Left ventricle myocardium superior (tissue), 1 donor: ENCODE results near the gene DCAF5. TPM values are rescaled to one million over a fixed set of nuclear protein-coding genes. Genes with fewer than 3 reads are reported as not detected.

Experiments used
- ATAC-seq: fragments of 200-7000 bp; cut with Tn5 transposase; one replicate; pipeline ENCODE4 v1.9.1; 2020; ENCODE audit warnings: mild to moderate bottlenecking, moderate library complexity
- DNase-seq: peaks from one replicate; pipeline ENCODE4 v3.0.0-alpha.2; 2020
- intact Hi-C: fragments of 100-400 bp; cut with micrococcal nuclease; formaldehyde crosslinking; loops from one replicate; pipeline ENCODE4 v1.11.0; 2022
- total RNA-seq: library from RNA; stranded (reverse); fragmentation: NEBNext Ultra II Directional; extraction: Animal tissue kit (Norgen Biotek cat#: 25700); gene quantifications from one replicate; pipeline ENCODE4 v1.2.1, GENCODE V29; 2021
- donor health status: DM: no; HTN: yes; CAD: no; lungs with severe emphysema.

DCAF5 gene
- total RNA-seq, 1 donor from 2014 or later, result 62.6 TPM

GRCh38 chr14:69108358-69108757 is 44.6 kb downstream of the DCAF5 start:
- ATAC-seq, result no peak
- no peak for DNase-seq
- intact Hi-C loops, result no loop called here

GRCh38 chr14:69107407-69108003 is 45.4 kb downstream of the DCAF5 start:
- intact Hi-C loops, result no loop called here
- DNase-seq (no peak), ATAC-seq (peak; percentile 62)

- intact Hi-C loops, result no loop called here
- DNase-seq (no peak), ATAC-seq (no peak)
These were observed 46.5 kb downstream of the DCAF5 start for GRCh38 chr14:69106451-69106850.

- intact Hi-C loops, result no loop called here
- ATAC-seq (no peak), DNase-seq (no peak)
These were observed 47.6 kb downstream of the DCAF5 start for GRCh38 chr14:69105326-69105725.

GRCh38 chr14:69101331-69101826 is 51.5 kb downstream of the DCAF5 start:
- intact Hi-C loops, result no loop called here
- DNase-seq, result no peak
- ATAC-seq, result peak; percentile 86

GRCh38 chr14:69097974-69098373 is 54.9 kb downstream of the DCAF5 start:
- intact Hi-C loops, result no loop called here
- no peak for DNase-seq
- no peak for ATAC-seq

GRCh38 chr14:69096781-69097475 is 56.0 kb downstream of the DCAF5 start:
- DNase-seq, result no peak
- intact Hi-C loops, result no loop called here
- ATAC-seq, result no peak

- DNase-seq (no peak), ATAC-seq (no peak)
- intact Hi-C loops, result no loop called here
These were observed 56.7 kb downstream of the DCAF5 start for GRCh38 chr14:69096246-69096645.

- intact Hi-C loops, result loop anchor here (5.0 kb wide), 1 partner anchor 182 kb away; no protein-coding TSS in a partner anchor
- ATAC-seq, result no peak
These were observed 58.4 kb downstream of the DCAF5 start for GRCh38 chr14:69094481-69094880.

GRCh38 chr14:69093631-69094421 is 59.1 kb downstream of the DCAF5 start:
- ATAC-seq (peak; percentile 38), DNase-seq (no peak)
- intact Hi-C loops, result loop anchor here (5.0 kb wide), 1 partner anchor 182 kb away; no protein-coding TSS in a partner anchor

More at GRCh38 chr14:69094481-69094880, 58.4 kb downstream of the DCAF5 start:
- no peak for DNase-seq

- no peak for ATAC-seq
- DNase-seq, result no peak
- intact Hi-C loops, result loop anchor here (5.0 kb wide), 1 partner anchor 181 kb away; no protein-coding TSS in a partner anchor
These were observed 60.0 kb downstream of the DCAF5 start for GRCh38 chr14:69092840-69093422.

GRCh38 chr14:69091695-69092094 is 61.2 kb downstream of the DCAF5 start:
- ATAC-seq (no peak), DNase-seq (no peak)
- intact Hi-C loops, result loop anchor here (5.0 kb wide), 1 partner anchor 179 kb away; no protein-coding TSS in a partner anchor

- DNase-seq, result no peak
- ATAC-seq, result no peak
- intact Hi-C loops, result loop anchor here (5.0 kb wide), 1 partner anchor 179 kb away; no protein-coding TSS in a partner anchor
These were observed 61.9 kb downstream of the DCAF5 start for GRCh38 chr14:69091006-69091405.

GRCh38 chr14:69090187-69090789 is 62.6 kb downstream of the DCAF5 start:
- peak; percentile 54 for ATAC-seq
- intact Hi-C loops, result loop anchor here (5.0 kb wide), 1 partner anchor 178 kb away; no protein-coding TSS in a partner anchor
- no peak for DNase-seq

GRCh38 chr14:69089046-69089445 is 63.9 kb downstream of the DCAF5 start:
- intact Hi-C loops, result no loop called here
- no peak for ATAC-seq
- no peak for DNase-seq

- DNase-seq, result no peak
- ATAC-seq, result no peak
- intact Hi-C loops, result no loop called here
These were observed 64.3 kb downstream of the DCAF5 start for GRCh38 chr14:69088586-69088985.

GRCh38 chr14:69087061-69087461 is 65.9 kb downstream of the DCAF5 start:
- intact Hi-C loops, result no loop called here
- peak; percentile 66 for ATAC-seq
- DNase-seq, result no peak

GRCh38 chr14:69086537-69086936 is 66.4 kb downstream of the DCAF5 start:
- intact Hi-C loops, result no loop called here
- DNase-seq (no peak), ATAC-seq (no peak)

- intact Hi-C loops, result no loop called here
- ATAC-seq (no peak), DNase-seq (no peak)
These were observed 68.9 kb downstream of the DCAF5 start for GRCh38 chr14:69084023-69084422.
